Nucleus accumbens (tissue), 56 donors: Measurements from ENCODE around the gene NRCAM.
"Not testable (repeated sequence)": the region's sequence is repeated elsewhere in the genome, so short reads cannot be mapped to it uniquely, and the experiment has no call there.

Source experiments
- DNase-seq, 56 donors: peaks; one replicate each; lab custom pipeline; 2025; lab: John Stamatoyannopoulos, UW

Gene NRCAM

GRCh38 chr7:108360058-108360800, 96.0 kb downstream of the NRCAM start:
- no peak for DNase-seq

GRCh38 chr7:108358553-108358952, 97.7 kb downstream of the NRCAM start:
- DNase-seq, result no peak

DNA sequence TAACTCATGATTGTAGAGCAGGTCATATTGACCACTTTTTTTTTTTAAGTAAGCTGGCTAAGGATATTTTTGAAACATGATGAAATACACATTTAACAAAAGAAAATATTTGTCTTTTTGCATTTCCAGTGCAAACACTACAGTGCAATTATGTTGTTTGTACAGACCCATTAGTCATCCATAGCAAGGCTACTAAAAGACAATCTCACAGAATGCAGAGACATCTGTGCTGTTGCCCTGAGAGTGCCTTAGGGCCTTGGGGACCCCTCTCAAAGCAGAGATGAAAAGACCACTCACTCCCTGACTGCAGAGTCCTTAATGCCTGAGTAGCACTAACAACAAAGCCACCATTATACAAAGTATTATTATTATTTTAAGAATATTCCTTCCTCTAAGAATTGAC, 104.5 kb downstream of the NRCAM start:
- no peak for DNase-seq

DNA sequence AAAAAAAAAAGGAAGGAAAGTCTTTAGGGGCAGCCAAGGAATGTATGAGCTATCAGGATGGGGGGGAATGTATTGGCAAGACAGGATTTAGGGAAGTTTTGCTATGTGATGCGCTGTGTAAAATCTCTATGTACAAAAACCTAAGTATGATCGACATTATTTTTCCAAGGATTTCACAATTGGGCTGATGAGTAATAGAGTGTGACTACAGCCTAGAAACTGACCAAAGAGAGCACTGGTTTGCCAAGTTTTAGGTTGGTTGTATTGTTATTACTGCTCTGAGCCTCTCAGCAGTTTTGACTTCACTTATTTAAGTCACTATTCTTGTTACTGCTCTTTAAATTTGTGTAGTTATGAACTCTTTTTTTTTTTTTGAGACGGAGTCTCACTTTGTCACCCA, 107.3 kb downstream of the NRCAM start:
- no peak for DNase-seq

DNA sequence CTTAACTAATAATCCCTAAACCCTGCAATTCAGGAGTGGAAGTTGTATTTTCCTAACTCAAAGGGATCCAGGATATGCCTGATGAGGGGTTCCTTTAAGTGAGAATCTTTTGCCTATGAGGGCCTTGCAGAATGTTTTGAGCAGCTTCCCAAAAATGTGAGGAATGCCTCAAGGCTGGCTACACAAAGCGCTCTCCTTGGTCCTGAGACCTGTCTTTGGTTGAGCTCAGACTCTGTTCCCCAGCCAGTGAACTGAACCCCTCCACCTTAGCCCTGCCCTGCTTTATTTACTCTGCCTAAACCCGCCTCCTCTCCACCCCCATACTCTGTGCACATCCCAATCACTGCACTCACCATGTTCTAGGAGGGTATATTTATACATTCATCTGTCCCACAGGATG, 108.6 kb downstream of the NRCAM start:
- DNase-seq, result no peak

DNA sequence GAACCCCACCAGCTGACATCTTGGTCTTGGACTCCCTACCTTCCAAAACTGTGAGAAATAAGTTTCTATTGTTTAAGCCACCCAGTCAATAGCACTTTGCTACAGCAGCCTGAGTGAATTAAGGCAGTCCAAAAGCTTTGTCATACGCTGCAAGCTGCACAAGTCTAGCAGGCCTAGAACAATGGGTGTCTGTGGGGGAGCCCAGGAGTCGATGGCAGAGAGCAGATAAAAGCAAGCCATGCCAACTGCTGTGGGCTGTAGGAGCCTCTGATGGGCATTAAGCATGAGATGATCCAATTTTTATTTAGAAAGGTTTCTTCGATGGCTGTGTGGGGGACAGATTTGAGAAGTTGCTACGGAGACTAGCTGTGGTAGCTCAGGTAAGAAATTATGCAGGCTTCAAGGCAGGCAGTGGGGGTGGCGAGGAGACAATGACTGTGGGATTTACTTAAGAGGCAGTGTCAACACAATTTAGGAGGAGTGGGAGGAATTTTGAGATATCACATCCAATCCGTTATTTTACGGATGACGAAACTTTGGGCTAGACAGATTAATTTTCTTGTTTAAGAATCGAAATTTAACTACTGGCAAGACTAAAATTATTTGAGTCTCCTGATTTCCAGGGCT, 110.4 kb downstream of the NRCAM start:
- DNase-seq, result peak in 34 of 56 donors; percentile 5 to 77 (median 44)

DNA sequence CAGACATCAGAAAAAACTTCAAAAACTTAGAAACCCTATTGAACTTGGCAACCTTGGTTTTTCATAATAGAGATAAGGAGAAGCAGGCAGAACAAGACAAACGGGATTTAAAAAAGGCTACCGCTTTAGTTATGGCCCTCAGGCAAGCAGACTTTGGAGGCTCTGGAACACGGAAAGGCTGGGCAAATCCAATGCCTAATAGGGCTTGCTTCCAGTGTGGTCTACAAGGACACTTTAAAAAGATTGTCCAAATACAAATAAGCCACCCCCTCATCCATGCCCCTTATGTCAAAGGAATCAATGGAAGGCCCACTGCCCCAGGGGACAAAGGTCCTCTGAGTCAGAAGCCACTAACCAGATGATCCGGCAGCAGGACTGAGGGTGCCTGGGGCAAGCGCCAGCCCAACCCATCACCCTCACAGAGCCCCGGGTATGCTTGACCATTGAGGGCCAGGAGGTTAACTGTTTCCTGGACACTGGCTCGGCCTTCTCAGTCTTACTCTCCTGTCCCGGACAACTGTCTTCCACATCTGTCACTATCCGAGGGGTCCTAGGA, 115.3 kb downstream of the NRCAM start:
- DNase-seq, result no peak

GRCh38 chr7:108340406-108340805, 115.8 kb downstream of the NRCAM start:
- DNase-seq, result not testable (repeated sequence)

DNA sequence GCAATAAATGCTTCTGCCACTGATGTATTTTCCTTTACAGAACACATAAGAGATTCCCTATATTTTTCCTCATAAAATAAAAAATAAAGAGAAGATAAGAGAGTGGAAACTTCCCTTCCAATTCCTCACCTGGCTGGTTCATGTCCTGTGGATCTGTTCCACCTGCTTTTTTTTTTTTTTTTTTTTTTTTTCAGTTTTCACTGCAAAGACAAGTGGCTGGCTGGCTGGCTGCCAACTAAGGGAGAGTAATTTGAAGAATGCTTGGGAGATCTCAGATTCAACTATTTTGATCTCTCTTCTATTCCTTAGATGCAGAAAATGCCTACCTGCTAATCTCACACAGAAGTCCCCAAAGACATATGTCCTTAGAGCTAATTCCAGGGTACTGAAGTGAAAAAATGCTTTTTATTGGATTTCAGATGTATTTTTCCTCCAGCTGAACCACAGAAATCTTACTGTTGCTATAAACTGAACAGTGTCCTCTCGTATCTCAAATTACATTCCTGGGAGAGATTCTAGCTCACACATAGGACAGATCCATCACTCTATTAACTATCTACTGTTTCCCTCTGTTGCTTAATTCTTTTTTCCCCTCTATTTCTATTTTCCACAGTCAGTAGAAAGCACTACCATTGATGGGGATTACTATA, 120.8 kb downstream of the NRCAM start:
- DNase-seq, result peak in 2 of 56 donors; percentile 3 to 18

DNA sequence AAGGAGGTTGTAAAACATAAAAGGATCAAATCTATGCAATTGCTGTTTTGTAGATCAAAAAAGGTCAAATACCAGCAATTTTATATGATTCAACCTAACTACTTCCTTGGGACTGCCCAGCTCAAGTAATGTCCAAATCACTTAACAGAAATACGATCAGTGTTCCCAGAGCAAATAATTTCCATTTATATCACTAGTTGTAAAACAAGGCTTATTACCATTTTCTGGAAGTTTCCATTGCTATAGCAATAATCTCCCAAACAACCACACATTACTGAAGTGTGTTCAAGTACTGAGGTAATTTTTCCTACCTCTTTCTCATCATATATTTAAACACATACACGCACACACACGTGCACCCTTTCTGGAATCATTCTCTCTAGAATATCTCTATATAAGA, 123.3 kb downstream of the NRCAM start:
- no peak for DNase-seq

- DNase-seq, result no peak
Measured at GRCh38 chr7:108331971-108332370, 124.3 kb downstream of the NRCAM start.

- DNase-seq, result no peak
Measured at GRCh38 chr7:108330227-108330626, 126.0 kb downstream of the NRCAM start.

GRCh38 chr7:108329514-108329913, 126.7 kb downstream of the NRCAM start:
- no peak for DNase-seq

- no peak for DNase-seq
Measured at GRCh38 chr7:108328174-108328651, 128.0 kb downstream of the NRCAM start.

DNA sequence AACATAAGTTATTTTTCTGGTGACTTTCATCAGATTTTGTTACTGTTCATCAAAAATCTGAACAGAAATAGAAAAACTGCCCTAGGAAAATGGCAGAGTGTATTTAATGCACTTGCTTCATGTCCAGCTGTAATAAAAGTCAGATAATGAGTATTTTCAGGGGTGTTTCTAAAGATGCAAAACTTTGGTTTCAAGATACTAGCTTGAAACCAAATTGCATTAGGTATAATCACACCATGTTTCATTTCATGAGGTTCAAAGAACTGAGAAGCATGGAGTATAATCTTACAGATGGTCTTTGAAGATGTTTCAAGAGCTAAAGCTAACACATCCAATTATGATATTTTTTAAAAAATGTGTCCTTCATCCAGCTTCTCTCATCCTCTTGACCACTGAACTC, 128.9 kb downstream of the NRCAM start:
- no peak for DNase-seq

DNA sequence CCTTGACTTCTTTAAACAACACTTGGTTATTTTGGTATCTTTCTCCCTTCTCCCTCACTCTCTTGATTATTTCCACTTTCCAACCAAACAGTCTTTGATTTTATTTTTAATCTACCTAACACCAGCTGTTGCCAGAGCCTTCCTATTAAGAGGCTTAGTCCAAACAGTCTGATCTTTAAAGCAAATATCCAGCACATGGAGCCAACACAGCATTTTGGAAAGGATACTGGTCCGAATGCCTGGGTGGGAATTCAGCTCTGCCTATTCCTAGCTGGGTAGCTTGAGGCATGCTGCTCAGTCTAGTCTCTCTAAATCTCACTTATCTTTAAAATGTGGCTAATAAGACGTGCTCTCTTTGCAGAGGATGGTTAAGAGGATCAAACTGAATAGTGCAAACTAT, 129.3 kb downstream of the NRCAM start:
- no peak for DNase-seq

- no peak for DNase-seq
Measured at GRCh38 chr7:108324053-108325038, 131.9 kb downstream of the NRCAM start.

GRCh38 chr7:108322925-108323832, 133.1 kb downstream of the NRCAM start:
- DNase-seq, result no peak

- no peak for DNase-seq
Measured at GRCh38 chr7:108322046-108322445, 134.2 kb downstream of the NRCAM start.
